HG02763 (cell line): Measurements from ENCODE around the gene EPM2A.
"Not testable (repeated sequence)": the region's sequence is repeated elsewhere in the genome, so short reads cannot be mapped to it uniquely, and the experiment has no call there.

ENCODE experiments used
- ATAC-seq: cut with Tn5 transposase; IDR thresholded peaks from one replicate; pipeline ENCODE4 v1.9.1; 2021; ENCODE audit warnings: mild to moderate bottlenecking, moderate library complexity; ENCODE audit not compliant: unreplicated experiment

The EPM2A gene

DNA sequence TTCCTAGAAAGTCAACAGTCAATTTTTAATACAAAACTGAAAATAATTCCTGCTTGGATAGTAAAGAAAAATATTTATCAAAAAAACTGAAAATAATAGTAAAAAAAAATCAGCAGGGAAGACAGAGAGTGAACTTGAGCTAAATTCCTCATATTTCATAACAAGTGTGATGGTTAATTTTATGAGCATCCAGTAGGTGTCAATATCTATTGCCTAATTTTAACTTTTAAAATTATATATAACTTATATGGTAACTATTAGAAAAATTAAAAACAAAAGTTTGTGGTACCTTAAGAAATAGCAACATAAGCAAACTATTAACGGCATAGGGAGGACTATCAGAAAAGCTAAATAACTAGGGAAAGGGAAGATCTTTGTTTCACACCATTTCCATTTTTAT lies 2.1 kb downstream of the EPM2A start:
- ATAC-seq: no peak

DNA sequence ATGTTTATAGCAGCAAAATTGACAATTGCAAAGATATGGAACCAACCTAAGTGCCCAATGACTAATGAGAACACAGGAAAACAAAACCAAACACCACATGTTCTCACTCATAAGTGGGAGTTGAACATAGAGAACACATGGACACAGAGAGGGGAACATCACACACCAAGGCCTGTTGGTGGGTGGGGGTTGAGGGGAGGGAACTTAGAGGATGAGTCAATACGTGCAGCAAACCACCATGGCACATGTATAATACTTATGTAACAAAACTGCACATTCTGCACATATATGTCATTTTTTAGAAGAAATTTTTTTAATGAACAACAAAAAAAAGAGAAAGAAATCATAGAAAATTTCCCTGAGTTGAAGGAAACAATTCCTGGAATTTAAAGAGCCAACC lies 3.9 kb downstream of the EPM2A start:
- ATAC-seq: no peak

DNA sequence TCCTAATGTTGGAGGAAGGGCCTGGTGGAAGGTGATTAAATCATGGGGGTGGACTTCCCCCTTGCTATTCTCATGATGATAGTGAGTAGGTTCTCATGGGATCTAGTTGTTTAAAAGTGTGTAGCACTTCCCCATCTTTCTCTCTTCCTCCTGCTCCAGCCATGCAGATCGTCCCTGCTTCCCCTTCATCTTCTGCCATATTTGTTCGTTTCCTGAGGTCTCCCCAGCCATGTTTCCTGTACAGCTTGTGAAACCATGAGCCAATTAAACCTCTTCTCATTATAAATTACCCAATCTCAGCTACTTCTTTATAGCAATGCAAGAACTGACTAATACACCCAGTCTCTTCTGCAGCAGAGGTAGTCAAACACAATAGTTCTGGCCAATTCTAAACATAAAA lies 5.4 kb downstream of the EPM2A start:
- ATAC-seq: no peak

DNA sequence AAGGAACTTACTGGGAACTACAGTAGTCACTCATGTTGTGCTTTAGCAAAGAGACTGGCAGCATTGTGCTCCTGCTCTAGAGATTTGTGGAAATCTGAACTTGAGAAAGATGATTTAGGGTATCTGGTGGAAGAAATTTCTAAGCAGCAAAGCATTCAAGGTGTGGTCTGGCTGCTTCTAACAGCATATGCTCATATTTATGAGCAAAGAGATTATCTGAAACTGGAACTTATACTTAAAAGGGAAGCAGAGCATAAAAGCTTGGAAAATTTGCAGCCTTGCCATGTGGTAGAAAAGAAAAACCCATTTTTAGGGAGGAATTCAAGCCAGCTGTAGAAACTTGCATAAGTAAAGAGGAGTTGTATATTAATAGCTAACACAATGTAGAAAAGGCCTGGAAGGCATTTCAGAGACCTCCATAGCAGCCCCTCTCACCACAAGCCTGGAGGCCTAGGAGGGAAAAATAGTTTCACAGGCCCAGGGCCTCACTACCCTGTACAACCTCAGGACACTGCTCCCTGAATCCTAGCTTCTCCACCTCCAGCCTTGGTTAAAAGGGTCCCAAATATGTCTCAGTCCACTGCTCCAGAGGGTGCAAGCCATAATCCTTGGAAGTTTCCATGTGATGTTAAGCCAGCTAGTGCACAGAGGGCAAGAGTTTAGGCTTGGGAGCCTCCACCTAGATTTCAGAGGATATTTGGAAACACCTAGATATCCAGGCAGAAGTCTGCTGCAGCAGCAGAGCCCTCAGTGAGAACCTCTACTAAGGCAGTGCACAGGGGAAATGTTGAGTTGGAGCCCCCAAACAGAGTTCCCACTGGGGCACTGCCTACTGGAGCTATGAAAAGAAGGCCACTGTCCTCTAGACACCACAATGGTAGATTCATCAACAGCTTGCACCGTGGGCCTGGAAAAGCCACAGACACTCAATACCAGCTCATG lies 6.6 kb downstream of the EPM2A start:
- ATAC-seq: no peak

DNA sequence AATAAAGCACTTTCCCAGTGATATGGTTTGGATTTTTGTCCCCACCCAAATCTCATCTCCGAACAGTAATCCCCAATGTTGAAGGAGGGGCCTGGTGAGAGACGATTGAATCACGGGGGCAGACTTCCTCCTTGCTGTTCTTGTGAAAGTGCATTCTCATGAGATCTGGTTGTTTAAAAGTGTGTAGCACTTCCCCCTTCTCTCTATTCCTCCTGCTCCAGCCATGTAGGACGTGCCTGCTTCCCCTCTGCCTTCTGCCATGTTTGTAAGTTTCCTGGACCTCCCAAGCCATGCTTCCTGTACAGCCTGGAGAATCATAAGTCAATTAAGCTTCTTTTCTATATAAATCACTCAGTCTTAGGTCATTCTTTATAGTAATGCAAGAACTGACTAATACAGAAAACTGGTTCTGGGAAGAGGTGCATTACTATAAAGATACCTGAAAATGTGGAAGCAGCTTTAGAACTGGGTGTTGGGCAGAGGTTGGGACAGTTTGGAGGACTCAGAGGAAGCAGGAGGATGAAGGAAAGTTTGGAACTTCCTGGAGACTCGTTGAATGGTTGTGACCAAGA lies 7.4 kb downstream of the EPM2A start:
- no peak for ATAC-seq

DNA sequence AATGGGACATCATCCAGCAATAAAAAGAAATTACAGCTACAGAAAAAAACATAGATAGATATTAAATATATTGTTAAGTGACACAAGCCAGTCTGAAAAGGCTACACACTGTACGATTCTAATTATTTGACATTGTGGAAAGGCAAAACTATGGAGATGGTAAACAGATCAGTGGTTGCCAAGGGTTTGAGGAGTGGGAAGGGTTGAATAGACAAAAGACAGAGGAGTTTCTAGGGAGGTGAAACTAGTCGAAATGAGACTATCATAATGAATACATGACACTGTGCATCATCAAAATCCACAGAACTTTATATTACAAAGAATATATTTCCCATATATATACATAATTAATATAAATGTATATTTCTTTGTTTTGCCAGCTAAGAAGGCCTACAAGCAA lies 9.8 kb downstream of the EPM2A start:
- no peak for ATAC-seq

DNA sequence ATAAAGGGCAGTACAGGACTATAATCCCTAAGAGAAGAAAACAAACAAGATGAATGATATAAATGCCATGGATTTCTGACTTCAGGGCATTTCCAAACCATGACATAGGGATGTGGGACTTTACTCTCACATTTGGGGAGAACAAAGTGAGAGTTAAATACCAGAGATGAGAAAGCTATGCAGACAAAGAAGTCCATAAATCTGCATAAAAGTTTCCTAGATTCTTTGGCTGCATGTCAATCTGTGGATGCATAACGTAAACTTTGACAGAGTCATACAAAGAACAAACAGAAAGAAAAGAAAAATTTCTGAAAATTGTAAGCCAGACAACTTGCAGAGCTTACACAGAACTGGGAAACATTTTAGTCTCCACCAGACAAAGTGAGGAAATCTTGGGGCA lies 11.7 kb downstream of the EPM2A start:
- no peak for ATAC-seq

DNA sequence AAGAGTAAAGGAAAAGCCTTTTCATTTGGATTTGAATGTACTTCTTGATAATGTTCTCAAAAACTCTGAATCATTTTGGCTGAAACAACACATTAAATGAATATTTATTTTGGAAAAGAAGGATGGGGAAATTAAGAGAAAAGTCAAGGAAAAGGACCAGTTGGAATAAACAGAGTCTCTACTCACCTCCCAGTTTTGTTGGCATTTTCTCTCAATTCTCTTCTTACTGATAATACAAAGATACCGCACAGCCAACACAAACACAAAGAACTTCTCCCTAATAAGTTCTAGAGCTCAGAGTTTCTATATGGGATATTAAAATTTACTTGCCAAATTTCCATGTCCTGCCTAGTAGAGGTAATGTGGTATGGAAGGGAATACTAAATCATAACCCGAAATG lies 13.1 kb downstream of the EPM2A start:
- no peak for ATAC-seq

DNA sequence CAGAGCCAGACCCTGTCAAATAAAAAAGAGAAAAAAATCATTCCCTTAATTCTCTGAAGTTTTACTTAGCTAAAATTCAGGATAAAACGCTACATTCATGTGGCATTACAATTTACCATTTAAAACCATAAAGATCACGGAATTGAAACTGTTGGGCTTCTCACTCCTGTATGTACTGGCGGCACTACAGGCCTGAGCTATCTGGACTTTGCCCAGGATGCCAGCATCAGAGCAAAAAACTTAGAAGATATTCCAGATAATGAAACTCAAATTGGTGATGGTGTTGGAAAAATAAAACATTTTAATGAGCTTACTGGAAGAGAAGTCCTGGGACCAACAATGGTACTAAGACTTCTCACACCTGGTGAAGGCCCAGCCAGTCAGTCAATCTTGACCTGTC lies 14.2 kb downstream of the EPM2A start:
- no peak for ATAC-seq

DNA sequence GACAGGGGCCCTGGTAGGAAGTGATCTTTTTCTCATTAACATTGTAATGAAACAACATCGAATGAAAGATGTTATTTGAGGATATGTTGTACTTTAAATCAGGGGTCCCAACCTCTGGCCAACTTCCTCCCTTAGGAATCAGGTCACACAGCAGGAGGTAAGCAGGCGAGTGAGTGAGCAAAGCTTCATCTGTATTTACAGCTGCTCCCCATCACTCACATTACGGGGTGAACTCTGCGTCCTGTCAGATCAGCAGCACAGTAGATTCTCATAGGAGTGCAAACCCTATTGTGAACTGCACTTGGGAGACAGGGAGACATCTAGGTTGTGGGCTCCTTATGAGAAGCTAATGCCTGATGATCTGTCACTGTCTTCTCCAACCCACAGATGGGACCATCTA lies 19.9 kb downstream of the EPM2A start:
- ATAC-seq: no peak

DNA sequence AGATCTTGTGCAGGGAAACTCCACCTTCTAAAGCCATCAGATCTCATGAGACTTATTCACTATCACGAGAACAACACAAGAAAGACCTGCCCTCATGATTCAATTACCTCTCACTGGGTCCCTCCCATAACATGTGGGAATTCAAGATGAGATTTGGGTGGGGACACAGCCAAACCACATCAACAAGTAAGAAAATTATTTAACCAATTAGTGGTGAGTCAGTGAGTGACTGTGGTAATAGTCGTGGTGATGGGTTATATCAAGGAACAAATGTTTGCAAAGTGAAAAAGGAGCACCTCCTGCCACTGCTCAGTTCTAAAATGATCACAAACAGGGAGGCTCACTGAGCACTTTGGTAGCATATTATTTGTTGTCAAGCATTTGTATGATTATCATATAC lies 20.6 kb downstream of the EPM2A start:
- no peak for ATAC-seq

DNA sequence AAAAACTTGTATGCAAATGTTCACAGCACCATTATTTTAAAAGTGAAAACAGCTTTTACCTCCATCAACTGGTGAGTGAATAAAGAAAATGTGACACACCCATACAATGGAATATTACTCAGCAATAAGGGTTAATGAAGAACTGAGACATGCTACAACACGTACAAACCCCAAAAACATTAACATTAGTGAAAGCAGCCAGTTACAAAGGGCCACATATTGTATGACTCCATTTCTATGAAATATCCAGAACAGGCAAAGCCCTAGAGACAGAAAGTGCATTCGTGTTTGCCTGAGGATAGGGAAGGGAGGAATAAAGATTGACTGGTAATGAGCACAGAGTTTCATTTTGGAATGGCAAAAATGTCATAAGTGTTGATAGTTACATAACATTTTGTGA lies 21.5 kb downstream of the EPM2A start:
- ATAC-seq: no peak

DNA sequence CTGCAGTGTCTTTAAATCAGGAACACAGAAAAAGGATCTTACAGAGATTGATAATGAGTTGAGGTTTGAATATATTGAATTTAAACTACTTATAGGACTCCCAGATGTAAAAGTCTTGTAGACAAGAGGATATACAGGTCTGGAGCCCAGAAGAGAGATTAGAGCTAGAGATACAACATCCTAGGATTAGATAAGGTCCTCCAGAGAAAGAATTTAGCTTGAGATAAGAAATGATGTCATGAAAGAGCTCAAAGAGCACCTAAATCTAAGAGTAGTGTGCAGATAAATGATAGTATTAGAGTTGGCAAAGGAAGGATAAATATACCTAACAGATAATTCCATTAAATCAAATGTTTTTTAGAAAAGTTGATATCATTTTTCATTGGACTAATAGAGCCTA lies 23.9 kb downstream of the EPM2A start:
- no peak for ATAC-seq

DNA sequence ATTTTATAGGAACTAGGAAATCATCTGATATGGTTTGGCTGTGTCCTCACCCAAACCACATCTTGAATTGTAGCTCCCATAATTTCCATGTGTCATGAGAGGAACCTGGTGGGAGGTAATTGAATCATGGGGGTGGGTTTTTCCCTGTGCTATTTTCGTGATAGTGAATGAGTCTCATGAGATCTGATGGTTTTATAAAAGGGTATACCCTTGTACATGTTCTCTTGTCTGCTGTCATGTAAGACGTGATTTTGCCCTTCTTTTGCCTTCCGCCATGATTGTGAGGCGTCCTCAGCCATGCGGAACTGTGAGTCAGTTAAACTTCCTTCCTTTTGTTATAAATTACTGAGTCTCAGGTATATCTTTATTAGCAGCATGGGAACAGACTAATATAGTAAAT lies 27.9 kb downstream of the EPM2A start:
- no peak for ATAC-seq

DNA sequence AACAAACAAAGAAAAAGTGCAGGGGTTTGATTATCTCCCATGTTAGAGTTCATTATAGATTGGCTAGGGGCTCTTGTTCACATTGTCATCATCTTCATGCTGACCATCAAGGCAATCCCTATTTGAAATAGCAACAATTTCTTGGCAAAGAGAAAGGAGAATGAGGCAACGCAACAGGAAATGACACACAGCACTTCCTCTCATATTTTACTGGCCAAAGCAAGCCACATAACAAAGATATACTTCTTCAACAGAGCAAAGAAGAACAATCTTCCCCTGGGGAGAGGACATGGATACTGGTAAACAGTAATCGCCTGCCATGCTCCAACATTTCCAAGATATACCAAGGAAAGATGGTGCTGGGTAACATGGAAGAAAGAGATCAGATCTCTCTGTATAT lies 29.8 kb downstream of the EPM2A start:
- ATAC-seq: no peak

DNA sequence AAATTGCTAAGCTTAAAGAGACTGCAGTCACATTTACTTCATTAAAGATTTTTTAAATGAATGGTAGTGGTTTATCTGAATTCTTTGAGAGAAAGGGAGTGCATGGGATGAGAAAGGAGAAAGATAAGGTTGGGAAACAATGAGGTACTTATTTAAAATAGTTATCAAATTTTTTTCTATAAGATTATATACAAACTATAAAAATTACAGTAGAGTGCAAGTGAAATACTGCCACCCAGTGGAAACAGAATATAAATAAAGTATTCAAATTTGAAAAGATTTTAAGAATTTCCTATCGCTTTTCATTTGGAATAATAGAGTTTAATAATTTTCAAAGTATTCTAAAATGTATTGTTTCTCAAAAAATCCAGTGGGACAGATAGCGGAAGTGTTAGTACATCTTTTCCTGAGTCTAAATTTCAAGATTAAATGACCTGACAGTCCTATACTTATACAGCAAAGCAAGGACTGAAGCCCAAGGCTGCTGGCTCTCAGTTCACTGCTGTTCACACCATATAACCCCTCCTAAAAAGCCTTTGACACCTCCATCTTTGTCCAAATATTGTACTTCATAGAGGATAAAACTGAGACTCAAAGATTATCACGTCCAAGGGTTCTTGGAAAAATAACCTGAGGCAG lies 31.1 kb downstream of the EPM2A start:
- ATAC-seq: no peak

DNA sequence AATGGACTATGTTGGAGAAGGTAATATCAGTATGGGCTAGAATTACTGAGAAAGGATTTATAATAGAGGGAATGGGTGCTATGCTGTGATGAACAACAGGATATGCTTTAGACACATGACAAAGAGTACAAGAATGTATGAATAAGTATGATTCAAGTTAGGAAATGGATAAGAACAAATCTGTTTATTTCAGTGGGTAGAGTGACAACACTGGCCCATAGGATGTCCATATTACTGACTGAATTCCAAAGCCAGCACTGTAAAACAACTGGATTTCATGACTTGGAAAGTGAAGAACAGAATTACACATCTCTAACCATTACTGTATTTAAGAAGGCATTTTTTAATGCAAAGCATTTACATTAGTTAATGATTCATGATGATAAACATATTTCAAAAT lies 35.9 kb downstream of the EPM2A start:
- no peak for ATAC-seq

DNA sequence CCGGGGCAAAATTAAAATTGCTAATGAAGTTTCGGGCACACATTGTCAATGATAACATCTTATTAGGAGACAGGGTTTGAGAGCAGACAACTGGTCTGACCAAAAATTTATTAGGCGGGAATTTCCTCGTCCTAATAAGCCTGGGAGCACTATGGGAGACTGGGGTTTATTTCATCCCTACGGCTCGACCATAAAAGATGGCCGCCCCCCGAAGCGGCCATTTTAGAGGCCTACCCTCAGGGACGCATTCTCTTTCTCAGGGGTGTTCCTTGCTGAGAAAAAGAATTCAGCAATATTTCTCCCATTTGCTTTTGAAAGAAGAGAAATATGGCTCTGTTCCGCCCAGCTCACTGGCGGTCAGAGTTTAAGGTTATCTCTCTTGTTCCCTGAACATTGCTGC lies 37.9 kb downstream of the EPM2A start:
- not testable (repeated sequence) for ATAC-seq

DNA sequence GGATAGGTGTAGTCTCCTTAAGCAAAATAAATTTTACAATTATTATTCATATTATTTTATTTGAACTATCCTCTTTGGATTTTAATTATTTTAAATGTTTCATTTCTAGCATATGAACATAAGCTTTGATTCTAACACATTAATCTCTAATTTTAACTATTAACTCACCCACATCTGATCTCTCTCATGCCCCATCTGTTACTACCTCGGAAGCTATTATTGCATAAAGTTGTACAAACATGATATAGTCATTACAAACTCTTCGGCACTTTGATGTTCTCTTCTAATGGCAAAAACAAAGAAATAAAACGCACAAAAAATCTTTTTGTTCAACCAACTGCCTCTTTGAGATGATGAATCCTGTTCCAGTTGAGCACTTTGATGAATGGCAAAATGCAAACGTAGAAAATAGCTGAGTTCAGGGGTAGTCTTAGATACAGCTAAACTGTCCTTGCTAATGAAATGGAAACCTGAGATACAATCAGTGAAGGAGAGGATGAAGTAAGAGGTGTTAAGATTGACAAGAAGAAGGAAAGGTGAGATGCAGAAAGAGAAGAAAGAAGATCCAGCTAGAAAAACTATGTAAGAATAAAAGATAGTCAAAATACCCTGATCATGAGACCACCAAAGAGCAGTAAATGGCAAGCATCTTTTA lies 41.1 kb downstream of the EPM2A start:
- ATAC-seq: no peak

DNA sequence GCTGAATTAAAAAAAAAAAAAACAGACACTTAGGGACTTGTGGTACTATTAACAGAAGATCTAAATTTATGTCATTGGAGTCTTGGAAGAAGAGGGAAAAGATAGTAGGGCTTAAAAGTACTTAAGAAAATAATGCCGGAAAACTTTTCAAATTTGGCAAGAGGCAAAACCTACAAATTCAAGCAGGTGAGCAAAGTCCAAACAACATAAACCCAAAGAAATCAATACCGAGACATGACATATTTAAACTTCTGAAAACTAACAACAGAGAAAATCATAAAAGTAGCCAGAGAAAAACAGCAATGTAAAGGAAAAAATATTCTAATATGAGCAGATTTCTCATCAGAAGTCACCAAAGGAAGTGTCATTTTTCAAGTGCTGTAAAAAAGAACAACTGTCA lies 44.4 kb downstream of the EPM2A start:
- no peak for ATAC-seq

DNA sequence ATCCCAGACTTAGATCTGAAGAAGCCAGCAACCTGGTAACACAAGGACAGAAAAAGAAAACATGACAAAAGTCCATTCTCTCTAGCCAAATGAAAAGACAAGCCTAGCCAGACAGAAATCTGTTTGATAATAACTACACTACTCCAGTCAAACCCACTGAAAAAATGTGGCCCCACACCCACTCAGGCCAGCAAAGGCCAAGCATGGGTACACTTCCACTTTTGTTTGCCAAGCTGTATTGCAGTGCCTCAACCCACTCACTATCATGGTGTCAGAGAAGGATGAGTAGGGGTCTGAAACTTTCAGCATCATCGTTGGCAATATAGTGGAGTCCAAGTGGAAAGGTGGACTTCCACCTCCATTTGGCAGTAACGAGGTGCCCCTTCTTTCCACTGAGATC lies 45.8 kb downstream of the EPM2A start:
- no peak for ATAC-seq

DNA sequence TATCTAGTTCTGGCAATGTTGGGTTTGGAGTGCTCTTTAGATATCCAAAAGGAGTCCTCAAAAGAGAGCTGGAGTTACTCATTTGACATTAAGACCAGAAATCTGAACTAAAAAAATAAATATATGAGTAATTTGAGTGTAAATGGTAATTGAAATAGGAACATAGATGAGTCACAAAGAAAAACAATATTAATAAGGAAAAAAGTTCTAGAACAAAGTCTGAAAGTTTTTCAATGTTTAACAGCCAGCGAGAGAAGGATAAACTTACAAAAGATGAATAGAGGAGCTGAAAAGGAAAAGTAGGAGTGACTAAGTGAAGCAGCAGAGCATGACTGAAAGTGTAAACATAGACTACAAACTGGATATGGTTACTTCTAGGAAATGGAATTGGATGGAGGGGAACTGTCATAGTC lies 46.8 kb downstream of the EPM2A start:
- no peak for ATAC-seq
